HEK293T (cell line): ENCODE results near the gene SETD6.

Experiments
- CTBP1 ChIP-seq: fragments of 450-650 bp; IDR thresholded peaks from 2 replicates; pipeline ENCODE4 v1.6.1; 2016; ENCODE audit warnings: borderline replicate concordance
- NFRKB ChIP-seq: fragments of 450-650 bp; IDR thresholded peaks from 2 replicates; pipeline ENCODE4 v1.6.1; 2016; ENCODE audit warnings: mild to moderate bottlenecking, moderate library complexity

- no peak for TF ChIP-seq NFRKB
- no peak for TF ChIP-seq CTBP1
Observed at GRCh38 chr16:58508671-58509251, 6.6 kb upstream of the SETD6 start.
